GM12878 (cell line): ENCODE measurements around the gene PRKCB. TPM values are rescaled to one million over a fixed set of nuclear protein-coding genes. Genes with fewer than 3 reads are reported as not detected.

ENCODE experiments used
- ATAC-seq: fragments of 200-7000 bp; cut with Tn5 transposase; 3 replicates; pipeline ENCODE4 v1.9.1; 2020; ENCODE audit warnings: mild to moderate bottlenecking, moderate library complexity
- BruUV-seq: library from RNA; stranded (reverse); fragments of 400-500 nt; replicated peaks from 2 replicates; lab custom pipeline; 2021; lab: Mats Ljungman, UMichigan
- CTCF ChIA-PET: fragments of 300-600 bp; sonication (Branson Sonifier 250); formaldehyde crosslinking; extraction: SDS; loops from one replicate; lab custom pipeline; 2021; ENCODE audit warnings: inconsistent platforms; lab: Yijun Ruan, JAX
- POLR2A ChIA-PET: fragments of 350-600 bp; formaldehyde crosslinking; extraction: SDS; loops from one replicate; lab custom pipeline; 2021; ENCODE audit warnings: inconsistent platforms; lab: Charles Lee
- RAD21 ChIA-PET: fragments of 300-600 bp; sonication (Branson Sonifier 250); formaldehyde crosslinking; loops from one replicate; lab custom pipeline; 2023; ENCODE audit warnings: antibody characterized with exemption; ENCODE audit not compliant: unreplicated experiment; lab: Charles Lee
- SMC1A ChIA-PET: fragments of 300-600 bp; sonication (Branson Sonifier 250); formaldehyde crosslinking; loops from one replicate; lab custom pipeline; 2023; ENCODE audit not compliant: unreplicated experiment, uncharacterized antibody; lab: Charles Lee
- DNase-seq: peaks from one replicate; pipeline ENCODE4 v3.0.0-alpha.2; 2011; ENCODE audit warnings: low read depth, low spot score
- FAIRE-seq: peaks from 3 replicates; lab custom pipeline; 2011; peaks lifted over from hg19 to GRCh38; lab: Jason Lieb, UNC
- H2AFZ ChIP-seq: 2 replicates; pipeline ENCODE4 v1.6.0; 2011; ENCODE audit warnings: low read depth, low read length, control low read depth; ENCODE audit not compliant: control insufficient read depth
- H3K27ac ChIP-seq: 2 replicates; pipeline ENCODE4 v1.5.1; 2011; ENCODE audit warnings: control low read depth; ENCODE audit not compliant: control insufficient read depth, insufficient read depth
- H3K27me3 ChIP-seq, 2 experiments: replicated peaks in 1 of 2; 2 replicates each; pipeline versions ENCODE4 v1.6.0 to v1.6.1; 2011; ENCODE audit warnings: low read length in 1 of 2; ENCODE audit not compliant: control insufficient read depth in 2 of 2, insufficient read depth in 2 of 2
- H3K36me3 ChIP-seq, 2 experiments: 2 replicates each; pipeline ENCODE4 v1.5.1; 2011; ENCODE audit warnings: low read length in 1 of 2; ENCODE audit not compliant: control insufficient read depth in 2 of 2, insufficient read depth in 2 of 2
- H3K4me1 ChIP-seq: 2 replicates; pipeline ENCODE4 v1.6.1; 2011; ENCODE audit warnings: mild to moderate bottlenecking, low read length, moderate library complexity, mixed read lengths; ENCODE audit not compliant: control insufficient read depth, insufficient read depth
- H3K4me2 ChIP-seq: 2 replicates; pipeline ENCODE4 v1.6.0; 2011; ENCODE audit warnings: control low read depth; ENCODE audit not compliant: control insufficient read depth, insufficient read depth
- H3K4me3 ChIP-seq: fragments of 200-600 bp; sonication (generic); 2 replicates; pipeline ENCODE4 v1.5.1; 2016
- H3K79me2 ChIP-seq: 2 replicates; pipeline ENCODE4 v1.6.0; 2011; ENCODE audit warnings: low read length; ENCODE audit not compliant: control insufficient read depth, insufficient read depth
- H3K9ac ChIP-seq: 2 replicates; pipeline ENCODE4 v1.8.0; 2011; ENCODE audit warnings: low read length, control low read depth, mixed read lengths; ENCODE audit not compliant: control insufficient read depth, insufficient read depth
- H3K9me3 ChIP-seq: replicated peaks from 3 replicates; pipeline ENCODE4 v1.5.1; 2011; ENCODE audit warnings: mild to moderate bottlenecking, low read length; ENCODE audit not compliant: control insufficient read depth, insufficient read depth
- H4K20me1 ChIP-seq: 2 replicates; pipeline ENCODE4 v1.6.0; 2011; ENCODE audit not compliant: control insufficient read depth, insufficient read depth
- BCLAF1 ChIP-seq: fragments of 450-650 bp; IDR thresholded peaks from 2 replicates; pipeline ENCODE4 v1.6.1; 2017; ENCODE audit warnings: antibody characterized with exemption, mild to moderate bottlenecking, moderate library complexity
- CBX5 ChIP-seq: sonication (generic); IDR thresholded peaks from 2 replicates; pipeline ENCODE4 v1.6.1; 2016; ENCODE audit warnings: low read depth, moderate library complexity, mild to moderate bottlenecking, inconsistent platforms
- CEBPB ChIP-seq, 2 experiments: fragments of 150-350 bp in 1 of 2; IDR thresholded peaks; 2 replicates each; pipeline ENCODE4 v1.6.1; 2012 to 2014; ENCODE audit warnings: low read depth in 2 of 2, low read length in 2 of 2, borderline replicate concordance in 1 of 2, inconsistent platforms in 1 of 2
- CHD4 ChIP-seq: fragments of 200-600 bp; sonication (generic); IDR thresholded peaks from 2 replicates; pipeline ENCODE4 v1.6.1; 2016; ENCODE audit warnings: mild to moderate bottlenecking
- GABPA ChIP-seq: IDR thresholded peaks from 2 replicates; pipeline ENCODE4 v1.6.1; 2014; ENCODE audit warnings: antibody characterized with exemption, low read depth, mild to moderate bottlenecking, inconsistent platforms
- MTA2 ChIP-seq: fragments of 450-650 bp; IDR thresholded peaks from 2 replicates; pipeline ENCODE4 v1.6.1; 2016; ENCODE audit warnings: low read depth, mild to moderate bottlenecking, moderate library complexity
- NFIC ChIP-seq: IDR thresholded peaks from 2 replicates; pipeline ENCODE4 v1.6.1; 2012; ENCODE audit warnings: low read depth, mild to moderate bottlenecking, inconsistent platforms, low read length, moderate library complexity
- NR2F1 ChIP-seq: fragments of 450-650 bp; conservative IDR thresholded peaks from 2 replicates; pipeline ENCODE4 v1.6.1; 2017; ENCODE audit warnings: mild to moderate bottlenecking
- NRF1 ChIP-seq: conservative IDR thresholded peaks from 2 replicates; pipeline ENCODE4 v1.6.1; 2011; ENCODE audit warnings: mild to moderate bottlenecking, low read depth, low read length, improper control_type of control experiment
- PML ChIP-seq: IDR thresholded peaks from 2 replicates; pipeline ENCODE4 v1.6.1; 2012; ENCODE audit warnings: low read length, inconsistent platforms
- STAT1 ChIP-seq: fragments of 450-650 bp; conservative IDR thresholded peaks from 2 replicates; pipeline ENCODE4 v1.6.1; 2014; ENCODE audit warnings: antibody characterized with exemption, mild to moderate bottlenecking
- ZNF274 ChIP-seq: IDR thresholded peaks from one replicate; pipeline ENCODE4 v1.8.0; 2011; ENCODE audit not compliant: insufficient read length, insufficient read depth
- WGBS: methylation state at CpG from one replicate; pipeline ENCODE4 v1.1.6; 2016; ENCODE audit warnings: low lambda C conversion rate; ENCODE audit not compliant: insufficient replicate concordance, insufficient coverage; ENCODE audit errors: missing lambda C conversion rate; 5-methylcytosine and 5-hydroxymethylcytosine counted together
- in situ Hi-C: fragments of 300-500 bp; cut with MboI; formaldehyde crosslinking; loops from 9 replicates; pipeline ENCODE4 v1.14.3; 2018; ENCODE audit warnings: mixed read lengths
- intact Hi-C: fragments of 100-400 bp; cut with micrococcal nuclease; formaldehyde crosslinking; loops from one replicate; pipeline ENCODE4 v1.14.2; 2022; ENCODE audit not compliant: unreplicated experiment
- polyA plus RNA-seq, 11 experiments: library from polyadenylated mRNA; depleted of rRNA in 4 of 11; unstranded in 6 of 11; stranded (reverse) in 5 of 11; fragments of >200 nt; fragmentation: Nextera tagmentation in 4 of 11; fragmentation: Illumina TruSeq in 1 of 11; extraction: Ambion mirVana in 4 of 11; extraction: Trizol in 1 of 11; gene quantifications; 1 replicate in 1 of 11; 2 replicates in 10 of 11; pipeline versions ENCODE4 v1.2.1 to v1.2.3, GENCODE V29; 2011 to 2016; ENCODE audit warnings: inconsistent platforms in 2 of 11, missing spikeins in 2 of 11, low read depth in 1 of 11
- total RNA-seq, 4 experiments: library from RNA; depleted of rRNA in 3 of 4; stranded (reverse); fragments of >200 nt in 3 of 4; fragmentation: Illumina TruSeq in 1 of 4; extraction: Trizol in 1 of 4; gene quantifications; 2 replicates each; pipeline versions ENCODE4 v1.2.1 to v1.2.3, GENCODE V29; 2013 to 2021

The PRKCB gene
- total and polyA plus RNA-seq, 10 of the 15 experiments (the other 5 are each of a cell fraction or from before 2014, with no cell fraction given), result 21.4 to 158 (median 97.3) TPM

DNA sequence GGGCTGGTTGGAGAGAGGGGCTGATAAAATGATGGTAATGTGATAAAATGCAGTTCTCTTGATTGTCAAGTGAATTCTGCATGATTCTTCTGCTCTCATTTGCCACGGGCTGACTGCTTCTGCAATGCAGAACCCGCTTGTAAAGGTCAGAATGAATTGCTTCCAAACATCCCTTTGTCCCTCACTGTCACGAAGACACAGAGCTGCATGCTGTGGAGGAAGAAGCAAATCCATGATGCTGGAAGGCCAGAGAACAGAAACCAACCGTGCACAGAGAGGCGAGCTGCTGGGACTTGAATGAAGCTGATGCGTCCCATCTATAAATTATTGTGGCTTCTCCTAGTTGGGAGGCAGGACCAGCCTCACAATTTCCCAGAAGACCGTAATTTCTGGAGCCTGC lies 171.6 kb downstream of the PRKCB start:
- no peaks in the 10 kb centered on the region for H4K20me1 ChIP-seq
- ATAC-seq, result no peak
- in situ Hi-C loops, result no loop called here
- no peak overlapping the region for H2AFZ ChIP-seq
- DNase-seq, result no peak
- ChIA-PET RAD21 (interaction anchor here (0.9 to 2.2 kb wide), 3 partner anchors 72 to 204 kb away, joined by 3 to 14 read pairs (median 4); no protein-coding TSS in a partner anchor), CTCF (interaction anchor here (1.0 to 11.9 kb wide), 3 partner anchors 9 to 204 kb away, joined by 3 to 425 read pairs (median 5); no protein-coding TSS in a partner anchor), SMC1A (interaction anchor here (0.9 to 16.5 kb wide), 6 partner anchors 13 to 207 kb away, joined by 3 to 237 read pairs (median 5); no protein-coding TSS in a partner anchor), POLR2A (interaction anchor here (0.5 to 1.4 kb wide), 2 partner anchors 151 to 395 kb away, joined by 3 to 4 read pairs; no protein-coding TSS in a partner anchor)
- H3K4me1 ChIP-seq, result peaks cover 43% of the 10 kb centered on the region
- no peak overlapping the region for H3K4me3 ChIP-seq
- TF ChIP-seq GABPA (no peak), PML (no peak), CHD4 (no peak), MTA2 (no peak), STAT1 (no peak), CEBPB (IDR thresholded peaks at IDR 0.05; ENCODE audit: borderline replicate concordance in 1 of 2, low read depth in 2 of 2, low read length in 2 of 2) (no peak), NFIC (no peak), NRF1 (no peak), NR2F1 (no peak), BCLAF1 (no peak), ZNF274 (no peak), CBX5 (no peak)
- FAIRE-seq, result no peak
- H3K27me3 ChIP-seq, result no peaks in the 10 kb centered on the region
- no peak overlapping the region for H3K27ac ChIP-seq
- no peaks in the 10 kb centered on the region for H3K9me3 ChIP-seq
- 98% methylated on average over 7 of the region's 7 CpGs for WGBS
- intact Hi-C loops, result no loop called here
- peaks cover 11 to 23% of the 10 kb centered on the region in 2 experiments for H3K36me3 ChIP-seq
- BruUV-seq, result no TSS peak
- H3K79me2 ChIP-seq, result peaks cover 6% of the 10 kb centered on the region
- no peak overlapping the region for H3K4me2 ChIP-seq
- H3K9ac ChIP-seq, result no peak overlapping the region
